Measurements from ENCODE around the gene LCOR. TPM values are rescaled to one million over a fixed set of nuclear protein-coding genes. Genes with fewer than 3 reads are reported as not detected.
"Not testable (repeated sequence)": the region's sequence is repeated elsewhere in the genome, so short reads cannot be mapped to it uniquely, and the experiment has no call there.

LCOR gene
- total and polyA plus RNA-seq, 4 donors: 3.3 to 68.4 (median 17.9) TPM

- Histone ChIP-seq H3K36me3 (ENCODE audit: control insufficient read depth in 4 of 4, insufficient read depth in 4 of 4, low read length in 4 of 4) (no peaks in the 10 kb centered on the region), H3K27me3 (ENCODE audit: control insufficient read depth in 3 of 3, insufficient read depth in 3 of 3, low read length in 2 of 3) (no peaks in the 10 kb centered on the region), H3K27ac (ENCODE audit: low read depth in 1 of 2, low read length in 1 of 2) (no peak overlapping the region), H3K9me3 (ENCODE audit: control insufficient read depth in 4 of 4, insufficient read depth in 3 of 4, low read length in 3 of 4) (peaks cover 0 to 2% (median 0%) of the 10 kb centered on the region in 4 donors), H3K4me1 (ENCODE audit: control insufficient read depth in 5 of 5, insufficient read depth in 5 of 5, low read length in 5 of 5) (peaks cover 0 to 7% (median 0%) of the 10 kb centered on the region in 5 donors), H3K4me3 (no peak overlapping the region), H3K9ac (ENCODE audit: insufficient read depth in 1 of 2, low read length in 2 of 2) (no peak overlapping the region)
- DNase-seq (no peak), ATAC-seq (ENCODE audit: insufficient read depth, low FRiP score) (no peak)
- TF ChIP-seq CTCF (IDR thresholded peaks at IDR 0.05; ENCODE audit: control extremely low read depth, extremely low read depth): no peak
- WGBS, 2 donors: 81 to 90% methylated on average over 3 of the region's 3 CpGs
These were observed 197.2 kb downstream of the LCOR start for GRCh38 chr10:97029271-97029670.

GRCh38 chr10:97030894-97031293 lies 198.8 kb downstream of the LCOR start:
- 67 to 90% methylated on average over 6 of the region's 6 CpGs for WGBS, 2 donors
- ATAC-seq (ENCODE audit: insufficient read depth, low FRiP score) (no peak), DNase-seq (no peak)
- H3K4me1 ChIP-seq (ENCODE audit: control insufficient read depth in 5 of 5, insufficient read depth in 5 of 5, low read length in 5 of 5): no peaks in the 10 kb centered on the region
- H3K27ac ChIP-seq (ENCODE audit: low read depth in 1 of 2, low read length in 1 of 2): no peak overlapping the region
- TF ChIP-seq CTCF (IDR thresholded peaks at IDR 0.05; ENCODE audit: control extremely low read depth, extremely low read depth): no peak
- H3K36me3 ChIP-seq (ENCODE audit: control insufficient read depth in 4 of 4, insufficient read depth in 4 of 4, low read length in 4 of 4): no peaks in the 10 kb centered on the region
- H3K27me3 ChIP-seq (ENCODE audit: control insufficient read depth in 3 of 3, insufficient read depth in 3 of 3, low read length in 2 of 3): no peaks in the 10 kb centered on the region
- H3K4me3 ChIP-seq: no peak overlapping the region
- peaks cover 0 to 2% (median 0%) of the 10 kb centered on the region in 4 donors for H3K9me3 ChIP-seq (ENCODE audit: control insufficient read depth in 4 of 4, insufficient read depth in 3 of 4, low read length in 3 of 4)
- no peak overlapping the region for H3K9ac ChIP-seq (ENCODE audit: insufficient read depth in 1 of 2, low read length in 2 of 2)

GRCh38 chr10:97031459-97031858 lies 199.4 kb downstream of the LCOR start:
- Histone ChIP-seq H3K9me3 (ENCODE audit: control insufficient read depth in 4 of 4, insufficient read depth in 3 of 4, low read length in 3 of 4) (peaks cover 0 to 2% (median 0%) of the 10 kb centered on the region in 4 donors), H3K36me3 (ENCODE audit: control insufficient read depth in 4 of 4, insufficient read depth in 4 of 4, low read length in 4 of 4) (no peaks in the 10 kb centered on the region), H3K9ac (ENCODE audit: insufficient read depth in 1 of 2, low read length in 2 of 2) (no peak overlapping the region), H3K4me3 (no peak overlapping the region), H3K4me1 (ENCODE audit: control insufficient read depth in 5 of 5, insufficient read depth in 5 of 5, low read length in 5 of 5) (no peaks in the 10 kb centered on the region), H3K27me3 (ENCODE audit: control insufficient read depth in 3 of 3, insufficient read depth in 3 of 3, low read length in 2 of 3) (no peaks in the 10 kb centered on the region), H3K27ac (ENCODE audit: low read depth in 1 of 2, low read length in 1 of 2) (no peak overlapping the region)
- no peak for TF ChIP-seq CTCF (IDR thresholded peaks at IDR 0.05; ENCODE audit: control extremely low read depth, extremely low read depth)
- ATAC-seq (ENCODE audit: insufficient read depth, low FRiP score): no peak
- 92% methylated on average over 11 of the region's 11 CpGs for WGBS, 2 donors
- DNase-seq: no peak

GRCh38 chr10:97032624-97033023 lies 200.5 kb downstream of the LCOR start:
- no peak overlapping the region for H3K9ac ChIP-seq (ENCODE audit: insufficient read depth in 1 of 2, low read length in 2 of 2)
- H3K27ac ChIP-seq (ENCODE audit: low read depth in 1 of 2, low read length in 1 of 2): no peak overlapping the region
- TF ChIP-seq CTCF (IDR thresholded peaks at IDR 0.05; ENCODE audit: control extremely low read depth, extremely low read depth): no peak
- no peak for DNase-seq
- H3K27me3 ChIP-seq (ENCODE audit: control insufficient read depth in 3 of 3, insufficient read depth in 3 of 3, low read length in 2 of 3): no peaks in the 10 kb centered on the region
- H3K4me1 ChIP-seq (ENCODE audit: control insufficient read depth in 5 of 5, insufficient read depth in 5 of 5, low read length in 5 of 5): peaks cover 0 to 3% (median 2%) of the 10 kb centered on the region in 5 donors
- ATAC-seq (ENCODE audit: insufficient read depth, low FRiP score): no peak
- peaks cover 0 to 2% (median 0%) of the 10 kb centered on the region in 4 donors for H3K9me3 ChIP-seq (ENCODE audit: control insufficient read depth in 4 of 4, insufficient read depth in 3 of 4, low read length in 3 of 4)
- no peak overlapping the region for H3K4me3 ChIP-seq
- no peaks in the 10 kb centered on the region for H3K36me3 ChIP-seq (ENCODE audit: control insufficient read depth in 4 of 4, insufficient read depth in 4 of 4, low read length in 4 of 4)
- WGBS, 2 donors: 70 to 78% methylated on average over 7 of the region's 7 CpGs

- not testable (repeated sequence) for ATAC-seq (ENCODE audit: insufficient read depth, low FRiP score); H3K9ac ChIP-seq (ENCODE audit: insufficient read depth in 1 of 2, low read length in 2 of 2); H3K27me3 ChIP-seq (ENCODE audit: control insufficient read depth in 3 of 3, insufficient read depth in 3 of 3, low read length in 2 of 3); DNase-seq; H3K27ac ChIP-seq (ENCODE audit: low read depth in 1 of 2, low read length in 1 of 2); H3K36me3 ChIP-seq (ENCODE audit: control insufficient read depth in 4 of 4, insufficient read depth in 4 of 4, low read length in 4 of 4); H3K4me3 ChIP-seq; H3K4me1 ChIP-seq (ENCODE audit: control insufficient read depth in 5 of 5, insufficient read depth in 5 of 5, low read length in 5 of 5); H3K9me3 ChIP-seq (ENCODE audit: control insufficient read depth in 4 of 4, insufficient read depth in 3 of 4, low read length in 3 of 4)
- WGBS, 2 donors: 94 to 97% methylated on average over 9 of the region's 9 CpGs
These were observed 201.7 kb downstream of the LCOR start for GRCh38 chr10:97033841-97034240.

Measured in lung (tissue), 12 donors.